Mesendoderm (in vitro differentiated cells): ENCODE results near the gene CR1L. TPM values are rescaled to one million over a fixed set of nuclear protein-coding genes. Genes with fewer than 3 reads are reported as not detected.

Experiments
- DNase-seq: peaks from one replicate; pipeline ENCODE4 v3.0.0; 2013
- H2AK5ac ChIP-seq: 2 replicates; pipeline ENCODE4 v1.6.1; 2013; ENCODE audit warnings: low read length, inconsistent platforms
- H2BK120ac ChIP-seq: 2 replicates; pipeline ENCODE4 v1.6.1; 2013; ENCODE audit warnings: low read depth, mild to moderate bottlenecking, low read length, moderate library complexity, mixed read lengths
- H2BK15ac ChIP-seq: replicated peaks from 2 replicates; pipeline ENCODE4 v1.6.1; 2013; ENCODE audit warnings: low read depth, mild to moderate bottlenecking, moderate library complexity
- H2BK5ac ChIP-seq: 2 replicates; pipeline ENCODE4 v1.6.1; 2013; ENCODE audit warnings: low read length, inconsistent platforms
- H3K18ac ChIP-seq: 2 replicates; pipeline ENCODE4 v1.6.1; 2013; ENCODE audit warnings: mild to moderate bottlenecking, low read length, mixed read lengths
- H3K23ac ChIP-seq: one replicate; pipeline ENCODE4 v1.6.1; 2013; ENCODE audit warnings: low read length
- H3K27ac ChIP-seq: 2 replicates; pipeline ENCODE4 v1.5.1; 2013; ENCODE audit warnings: low read depth, mild to moderate bottlenecking, inconsistent platforms, low read length, moderate library complexity
- H3K27me3 ChIP-seq: 2 replicates; pipeline ENCODE4 v1.6.1; 2013; ENCODE audit warnings: low read length, control low read depth, mild to moderate bottlenecking, inconsistent platforms; ENCODE audit not compliant: insufficient read depth, poor library complexity
- H3K36me3 ChIP-seq: 2 replicates; pipeline ENCODE4 v1.6.1; 2013; ENCODE audit warnings: low read length, inconsistent platforms; ENCODE audit not compliant: control insufficient read depth, insufficient read depth
- H3K4ac ChIP-seq: one replicate; pipeline ENCODE4 v1.6.1; 2013; ENCODE audit warnings: low read depth, mild to moderate bottlenecking, low read length, moderate library complexity
- H3K4me1 ChIP-seq: 2 replicates; pipeline ENCODE4 v1.6.1; 2013; ENCODE audit warnings: low read depth, low read length, inconsistent platforms; ENCODE audit not compliant: control insufficient read depth
- H3K4me2 ChIP-seq: 2 replicates; pipeline ENCODE4 v1.6.1; 2013; ENCODE audit warnings: low read length
- H3K4me3 ChIP-seq: 2 replicates; pipeline ENCODE4 v1.5.1; 2013; ENCODE audit warnings: mild to moderate bottlenecking, low read length
- H3K56ac ChIP-seq: one replicate; pipeline ENCODE4 v1.6.1; 2013; ENCODE audit warnings: low read length
- H3K79me1 ChIP-seq: 2 replicates; pipeline ENCODE4 v1.6.1; 2013; ENCODE audit warnings: low read length, inconsistent platforms
- H3K79me2 ChIP-seq: 2 replicates; pipeline ENCODE4 v1.6.1; 2013; ENCODE audit warnings: mild to moderate bottlenecking, low read length; ENCODE audit not compliant: control insufficient read depth, insufficient read depth
- H3K9ac ChIP-seq: 2 replicates; pipeline ENCODE4 v1.6.1; 2013; ENCODE audit warnings: low read length, inconsistent platforms
- H4K5ac ChIP-seq: one replicate; pipeline ENCODE4 v1.6.1; 2013; ENCODE audit warnings: low read length
- H4K8ac ChIP-seq: one replicate; pipeline ENCODE4 v1.6.1; 2013; ENCODE audit warnings: low read depth, mild to moderate bottlenecking, control low read depth, low read length, moderate library complexity
- WGBS: extraction: QIAGEN DNeasy Blood & Tissue Kit; methylation state at CpG from one replicate; pipeline ENCODE4 v1.1.7; 2013; ENCODE audit warnings: low lambda C conversion rate, missing lambda C conversion rate; ENCODE audit not compliant: insufficient coverage; ENCODE audit errors: extremely low coverage; 5-methylcytosine and 5-hydroxymethylcytosine counted together
- polyA plus RNA-seq, 2 experiments: library from polyadenylated mRNA; stranded (reverse); fragments of 200-250 nt; gene quantifications; one replicate each; pipeline ENCODE4 v1.2.3, GENCODE V29; 2013

The CR1L gene
- polyA plus RNA-seq (2013, experiment 1 of 2): 0.18 TPM
- 0.11 TPM for polyA plus RNA-seq (2013, experiment 2 of 2)

DNA sequence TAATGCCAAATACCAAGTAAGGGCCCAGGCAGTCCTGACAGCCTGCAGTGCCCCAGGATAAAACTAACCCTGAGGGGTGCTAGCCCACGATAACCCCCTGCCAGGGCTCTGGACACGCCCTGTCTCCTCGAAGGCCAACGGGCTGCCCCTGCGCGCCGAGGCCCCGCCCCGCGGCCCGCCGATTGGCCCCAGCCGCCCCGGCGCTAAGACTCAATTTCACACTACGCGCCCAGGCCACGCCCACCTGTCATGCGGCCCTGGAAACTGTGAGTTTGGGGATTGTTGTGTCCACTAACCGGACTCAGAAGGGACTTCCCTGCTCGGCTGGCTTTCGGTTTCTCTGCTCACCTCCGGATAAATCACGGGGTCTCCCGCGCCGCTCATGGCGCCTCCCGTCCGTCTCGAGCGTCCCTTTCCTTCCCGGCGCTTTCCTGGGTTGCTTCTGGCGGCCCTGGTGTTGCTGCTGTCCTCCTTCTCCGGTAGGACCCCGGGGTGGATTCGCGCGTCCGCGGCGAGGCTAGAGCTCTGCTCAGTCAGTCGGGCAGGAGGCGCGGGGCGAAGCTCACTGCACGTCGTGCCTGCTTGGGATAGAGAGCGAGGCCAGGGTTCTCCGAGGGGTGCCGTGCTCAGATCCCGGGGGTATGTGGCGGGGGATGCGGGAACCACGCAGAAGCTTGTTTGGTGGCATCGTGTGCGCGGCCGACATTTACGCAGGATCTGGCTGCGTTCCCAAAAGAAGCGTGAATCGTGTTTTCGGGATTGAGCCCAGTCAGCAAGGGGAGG, at the start of gene CR1L:
TSS of gene CR1L (plus strand) at position 282 of the 783 bp plus-strand sequence. CDS start at position 383, 101 bp downstream.
- no peak for DNase-seq
- no peak within 1 kb of the TSS for H3K23ac ChIP-seq
- peaks cover 3% of the 10 kb centered on the region for H3K4me1 ChIP-seq
- no peak within 1 kb of the TSS for H2AK5ac ChIP-seq
- H3K4ac ChIP-seq: no peak within 1 kb of the TSS
- peak within 1 kb of the TSS; percentile 44 for H3K56ac ChIP-seq
- no CpG with 5 or more reads among the region's 65 CpGs for WGBS
- no peaks in the 10 kb centered on the region for H3K36me3 ChIP-seq
- H3K79me1 ChIP-seq: no peaks in the 10 kb centered on the region
- no peak within 1 kb of the TSS for H3K27ac ChIP-seq
- H4K5ac ChIP-seq: no peak within 1 kb of the TSS
- no peaks in the 10 kb centered on the region for H3K79me2 ChIP-seq
- H3K4me2 ChIP-seq: no peak within 1 kb of the TSS
- H4K8ac ChIP-seq: no peak within 1 kb of the TSS
- no peak within 1 kb of the TSS for H3K4me3 ChIP-seq
- H3K18ac ChIP-seq: no peak within 1 kb of the TSS
- H2BK120ac ChIP-seq: no peak within 1 kb of the TSS
- no peak within 1 kb of the TSS for H3K9ac ChIP-seq
- H2BK5ac ChIP-seq: no peak within 1 kb of the TSS
- no peak within 1 kb of the TSS for H2BK15ac ChIP-seq
- no peaks in the 10 kb centered on the region for H3K27me3 ChIP-seq

- no peak for DNase-seq
- no CpG with 5 or more reads among the region's 6 CpGs for WGBS
- H3K27me3 ChIP-seq: no peaks in the 10 kb centered on the region
- no peak overlapping the region for H3K27ac ChIP-seq
- no peak overlapping the region for H3K9ac ChIP-seq
- H4K8ac ChIP-seq: no peak overlapping the region
- no peaks in the 10 kb centered on the region for H3K79me1 ChIP-seq
- H3K4me3 ChIP-seq: no peak overlapping the region
- no peak overlapping the region for H3K4ac ChIP-seq
- H3K4me2 ChIP-seq: no peak overlapping the region
- no peak overlapping the region for H3K23ac ChIP-seq
- no peak overlapping the region for H2BK120ac ChIP-seq
- no peak overlapping the region for H3K18ac ChIP-seq
- no peak overlapping the region for H4K5ac ChIP-seq
- no peak overlapping the region for H2AK5ac ChIP-seq
- no peak overlapping the region for H2BK5ac ChIP-seq
- H2BK15ac ChIP-seq: no peak overlapping the region
- H3K56ac ChIP-seq: no peak overlapping the region
- H3K4me1 ChIP-seq: no peaks in the 10 kb centered on the region
- H3K36me3 ChIP-seq: no peaks in the 10 kb centered on the region
- H3K79me2 ChIP-seq: no peaks in the 10 kb centered on the region
Observed at GRCh38 chr1:207603777-207604176, 41.2 kb upstream of the CR1L start.

DNA sequence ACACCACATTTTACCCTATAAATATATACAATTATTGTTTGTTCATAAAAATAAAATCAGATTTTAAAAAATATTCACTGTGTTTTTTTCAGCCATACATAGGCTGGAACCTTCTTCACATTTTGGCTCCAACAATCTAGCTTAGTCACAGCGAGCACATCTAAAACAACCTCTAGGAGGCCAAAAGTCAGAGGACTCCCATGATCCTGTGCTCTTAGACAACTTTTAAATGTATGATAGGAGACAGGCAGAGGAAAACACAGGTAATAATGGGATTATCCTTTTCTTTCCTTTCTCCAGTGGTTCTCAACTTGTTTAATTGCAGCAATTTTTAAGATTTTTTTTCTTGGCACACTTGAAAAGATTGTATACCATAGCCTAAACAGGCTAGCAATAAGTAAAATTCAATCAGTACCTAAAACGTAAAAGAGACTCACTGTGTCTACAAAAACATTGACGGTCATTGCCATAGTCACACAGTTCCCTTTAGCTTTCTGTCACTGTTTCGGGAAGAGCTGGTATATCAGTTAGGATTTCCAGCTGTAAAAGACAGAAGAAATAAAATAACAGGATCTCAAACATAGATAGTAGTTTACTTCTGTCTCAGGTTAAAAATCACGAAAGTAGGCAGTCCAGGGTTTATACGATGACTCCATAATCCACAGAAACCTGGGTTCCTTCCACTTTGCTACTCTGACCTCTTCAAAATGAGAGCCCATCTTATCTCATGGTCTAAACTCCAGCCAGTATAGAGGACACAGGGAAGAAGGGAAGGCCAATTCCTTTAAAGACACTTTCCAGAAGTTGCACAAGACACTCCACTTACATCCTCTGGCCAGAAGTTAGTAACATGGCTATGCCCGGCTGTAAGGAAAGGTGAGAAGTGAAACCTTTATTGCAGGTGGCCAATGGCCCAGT, 39.2 kb upstream of the CR1L start:
- Histone ChIP-seq H3K27me3 (no peaks in the 10 kb centered on the region), H4K5ac (no peak overlapping the region), H3K36me3 (no peaks in the 10 kb centered on the region), H3K27ac (no peak overlapping the region), H3K56ac (no peak overlapping the region), H2BK5ac (no peak overlapping the region), H3K4ac (no peak overlapping the region), H3K4me2 (no peak overlapping the region), H3K79me1 (no peaks in the 10 kb centered on the region), H4K8ac (no peak overlapping the region), H2BK15ac (no peak overlapping the region), H3K18ac (no peak overlapping the region), H3K9ac (no peak overlapping the region), H3K4me3 (no peak overlapping the region), H3K4me1 (no peaks in the 10 kb centered on the region), H2BK120ac (no peak overlapping the region), H3K79me2 (no peaks in the 10 kb centered on the region), H2AK5ac (no peak overlapping the region), H3K23ac (no peak overlapping the region)
- WGBS: no CpG with 5 or more reads among the region's 7 CpGs
- no peak for DNase-seq

DNA sequence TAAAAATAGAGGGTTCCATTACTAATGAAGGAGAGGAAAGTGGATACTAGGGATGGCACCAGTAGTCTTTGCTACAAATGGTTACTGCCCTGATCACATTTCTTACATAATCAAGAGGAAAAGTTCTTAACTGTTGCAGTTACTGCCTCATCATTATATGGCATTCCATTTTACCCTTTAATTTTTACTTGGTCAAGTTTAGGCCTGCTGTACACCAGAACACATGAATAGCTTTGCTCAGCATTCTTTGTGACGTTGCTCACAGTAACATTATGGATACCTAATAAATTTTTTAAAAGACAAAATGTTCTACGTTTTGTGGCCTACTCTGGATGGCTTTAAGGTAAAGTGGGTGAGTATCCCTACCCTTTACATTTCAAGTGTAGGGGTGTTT, 38.6 kb upstream of the CR1L start:
- H3K9ac ChIP-seq: no peak overlapping the region
- no peaks in the 10 kb centered on the region for H3K79me1 ChIP-seq
- DNase-seq: no peak
- no peak overlapping the region for H3K27ac ChIP-seq
- no peaks in the 10 kb centered on the region for H3K36me3 ChIP-seq
- H4K8ac ChIP-seq: no peak overlapping the region
- H2BK15ac ChIP-seq: no peak overlapping the region
- no peak overlapping the region for H3K18ac ChIP-seq
- H2AK5ac ChIP-seq: no peak overlapping the region
- H3K4me2 ChIP-seq: no peak overlapping the region
- no peak overlapping the region for H4K5ac ChIP-seq
- H3K27me3 ChIP-seq: no peaks in the 10 kb centered on the region
- no peak overlapping the region for H3K4ac ChIP-seq
- H3K56ac ChIP-seq: no peak overlapping the region
- H2BK120ac ChIP-seq: no peak overlapping the region
- no peak overlapping the region for H2BK5ac ChIP-seq
- no peaks in the 10 kb centered on the region for H3K4me1 ChIP-seq
- no CpG with 5 or more reads among the region's 2 CpGs for WGBS
- H3K79me2 ChIP-seq: no peaks in the 10 kb centered on the region
- H3K23ac ChIP-seq: no peak overlapping the region
- H3K4me3 ChIP-seq: no peak overlapping the region

- DNase-seq: no peak
- Histone ChIP-seq H3K4me3 (no peak overlapping the region), H4K5ac (no peak overlapping the region), H2AK5ac (no peak overlapping the region), H3K27me3 (no peaks in the 10 kb centered on the region), H4K8ac (no peak overlapping the region), H3K9ac (no peak overlapping the region), H2BK120ac (no peak overlapping the region), H3K4me2 (no peak overlapping the region), H3K56ac (no peak overlapping the region), H3K4me1 (no peaks in the 10 kb centered on the region), H3K27ac (no peak overlapping the region), H3K79me2 (no peaks in the 10 kb centered on the region), H2BK5ac (no peak overlapping the region), H3K79me1 (no peaks in the 10 kb centered on the region), H3K23ac (no peak overlapping the region), H3K4ac (no peak overlapping the region), H3K18ac (no peak overlapping the region), H2BK15ac (no peak overlapping the region), H3K36me3 (no peaks in the 10 kb centered on the region)
- WGBS: no CpG with 5 or more reads among the region's 11 CpGs
Observed at GRCh38 chr1:207612762-207613161, 32.2 kb upstream of the CR1L start.
